ENCODE results near the gene GAMT. TPM values are rescaled to one million over a fixed set of nuclear protein-coding genes. Genes with fewer than 3 reads are reported as not detected.

GAMT gene
- total RNA-seq, 2 experiments from 2014 or later = 36.5 to 37.6 TPM

Other genes with a start within 250 kb of the GAMT start
- gene SBNO2, start 227.3 kb downstream of the GAMT start, total RNA-seq = 10 to 100 TPM; 50.5 to 51.6 TPM
- gene STK11, start 195.8 kb downstream of the GAMT start, total RNA-seq = 10 to 100 TPM; 54.7 to 55.8 TPM
- gene CBARP, start 163.5 kb downstream of the GAMT start, total RNA-seq = under 1 TPM; 0.33 to 0.46 TPM
- 100 to 1,000 TPM; 175 to 177 TPM for gene ATP5F1D, start 159.8 kb downstream of the GAMT start, total RNA-seq
- gene MIDN, start 153.0 kb downstream of the GAMT start, total RNA-seq = 10 to 100 TPM; 29.3 to 29.6 TPM
- gene CIRBP, start 132.2 kb downstream of the GAMT start, total RNA-seq = 100 to 1,000 TPM; 208 to 216 TPM
- 100 to 1,000 TPM in 1 of 2 experiments, 10 to 100 TPM in 1; 99.8 to 101 TPM for gene FAM174C, start 126.0 kb downstream of the GAMT start, total RNA-seq
- not detected for gene EFNA2, start 115.7 kb downstream of the GAMT start, total RNA-seq
- gene NDUFS7, start 17.6 kb downstream of the GAMT start, total RNA-seq = 100 to 1,000 TPM in 1 of 2 experiments, 10 to 100 TPM in 1; 98.7 to 101 TPM
- gene DAZAP1, start 6.0 kb upstream of the GAMT start, total RNA-seq = 100 to 1,000 TPM; 287 to 297 TPM
- gene RPS15, start 36.9 kb upstream of the GAMT start, total RNA-seq = 1,000 to 10,000 TPM; 1,472 to 1,524 TPM
- under 1 TPM; 0.21 to 0.26 TPM for gene APC2, start 48.6 kb upstream of the GAMT start, total RNA-seq
- 10 to 100 TPM; 27.0 to 28.7 TPM for gene C19orf25, start 77.7 kb upstream of the GAMT start, total RNA-seq
- gene PCSK4, start 88.8 kb upstream of the GAMT start, total RNA-seq = 1 to 10 TPM; 1.5 to 1.7 TPM
- 1 to 10 TPM; 1.3 to 1.8 TPM for gene REEP6, start 89.6 kb upstream of the GAMT start, total RNA-seq
- gene ADAMTSL5, start 111.5 kb upstream of the GAMT start, total RNA-seq = 1 to 10 TPM; 1.1 to 1.5 TPM
- gene PLK5, start 122.5 kb upstream of the GAMT start, total RNA-seq = not detected
- gene MEX3D, start 166.8 kb upstream of the GAMT start, total RNA-seq = 1 to 10 TPM; 6.1 to 6.5 TPM
- gene MBD3, start 191.3 kb upstream of the GAMT start, total RNA-seq = 100 to 1,000 TPM; 111 to 117 TPM
- gene UQCR11, start 203.9 kb upstream of the GAMT start, total RNA-seq = 100 to 1,000 TPM; 229 to 244 TPM

Data from activated naive CD8-positive, alpha-beta T cell treated with anti-CD3 and anti-CD28 coated beads for 36 hours (primary cell).